HS-27A (cell line): ENCODE data around the gene TMEM266.

ENCODE experiments used
- DNase-seq: peaks from one replicate; pipeline ENCODE4 v3.0.0-alpha.2; 2012; ENCODE audit warnings: low read depth, missing footprints

The TMEM266 gene

DNA sequence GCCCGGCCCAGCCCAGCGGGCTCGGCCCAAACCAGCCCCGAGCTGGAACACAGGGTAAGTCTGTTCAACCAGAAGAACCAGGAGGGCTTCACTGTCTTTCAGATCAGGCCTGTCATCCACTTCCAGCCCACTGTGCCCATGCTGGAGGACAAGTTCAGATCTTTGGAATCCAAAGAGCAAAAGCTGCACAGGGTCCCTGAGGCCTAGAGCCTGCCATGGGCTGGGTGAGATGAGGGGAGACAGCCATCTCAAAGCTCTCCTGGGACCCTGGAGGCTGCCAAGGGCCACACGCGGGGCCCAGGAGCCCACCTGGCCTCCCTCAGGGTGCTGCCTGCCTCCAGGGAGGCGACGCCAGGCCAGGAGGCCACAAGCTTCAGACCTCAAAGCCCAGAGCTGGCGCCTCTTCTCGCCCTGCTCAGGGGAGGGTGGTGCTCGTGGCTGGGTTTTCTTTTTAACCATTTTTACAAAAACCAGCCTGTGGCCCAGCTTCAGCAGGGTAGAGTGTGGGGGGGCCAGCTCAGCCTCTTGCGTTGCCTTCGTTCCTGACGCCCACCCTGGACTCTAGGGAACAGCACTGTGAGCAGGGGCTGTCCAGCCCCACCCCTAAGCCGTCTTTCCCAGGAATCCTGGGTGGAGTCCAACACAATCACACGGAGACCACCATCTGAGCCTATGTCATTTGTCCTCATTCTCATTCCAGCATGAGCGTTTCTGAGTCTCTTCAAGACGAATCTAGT, 144.5 kb downstream of the TMEM266 start:
- no peak for DNase-seq

DNA sequence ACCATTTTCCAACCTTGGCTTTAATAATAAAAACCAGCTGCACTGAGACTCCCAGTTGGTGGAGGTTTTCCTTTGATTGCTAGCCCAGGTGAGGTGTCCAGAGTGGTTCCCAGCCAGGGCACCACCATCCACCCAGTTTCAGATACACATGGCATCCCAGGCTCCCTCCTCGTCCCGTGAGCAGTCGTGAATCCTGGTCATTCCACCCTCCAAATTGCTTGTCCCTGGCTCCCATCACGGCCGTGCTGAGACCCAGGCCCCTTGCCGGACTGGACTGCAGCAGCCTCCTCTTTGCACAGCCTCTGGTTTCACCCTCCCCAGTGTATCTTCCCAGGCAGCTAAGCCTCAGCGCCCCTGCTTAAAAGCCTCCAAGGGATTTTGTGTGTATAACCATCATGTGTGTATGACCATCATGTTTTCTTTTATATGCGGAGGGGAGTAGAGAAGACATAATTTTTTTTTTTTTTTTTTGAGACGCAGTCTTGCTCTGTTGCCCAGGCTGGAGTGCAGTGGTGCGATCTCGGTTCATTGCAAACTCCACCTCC, 145.2 kb downstream of the TMEM266 start:
- DNase-seq, result no peak

DNA sequence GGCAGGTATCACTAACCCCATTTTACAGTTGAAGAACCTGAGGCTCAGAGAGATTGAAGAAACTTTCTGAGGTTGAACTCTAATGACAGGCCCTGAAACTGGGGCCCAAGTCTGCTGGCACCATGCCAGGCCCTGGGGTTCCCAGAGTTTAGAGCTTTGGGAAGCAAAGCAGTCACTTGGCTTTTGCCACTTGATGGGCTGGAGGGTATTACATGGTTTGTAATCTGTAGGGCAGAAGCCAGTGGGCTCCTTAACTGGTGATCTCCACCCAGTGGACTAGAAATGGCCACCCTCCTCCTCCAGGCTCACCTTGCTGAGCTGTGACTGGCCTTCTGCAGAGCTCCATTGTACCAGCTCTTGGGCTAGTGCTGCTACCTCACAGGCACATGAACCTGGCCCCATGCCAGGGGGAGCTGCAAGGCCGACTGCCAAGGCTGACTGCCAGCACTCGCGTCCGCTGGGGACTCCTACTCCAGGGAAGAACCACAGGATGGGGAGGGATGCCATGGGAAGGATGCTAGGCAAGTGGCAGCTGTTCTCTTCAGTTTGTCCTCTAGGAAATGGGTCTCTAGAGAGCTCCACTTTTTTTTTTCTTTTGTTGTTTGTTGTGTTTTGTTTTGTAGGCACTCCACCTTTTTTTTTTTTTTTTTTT, 146.7 kb downstream of the TMEM266 start:
- DNase-seq, result no peak

DNA sequence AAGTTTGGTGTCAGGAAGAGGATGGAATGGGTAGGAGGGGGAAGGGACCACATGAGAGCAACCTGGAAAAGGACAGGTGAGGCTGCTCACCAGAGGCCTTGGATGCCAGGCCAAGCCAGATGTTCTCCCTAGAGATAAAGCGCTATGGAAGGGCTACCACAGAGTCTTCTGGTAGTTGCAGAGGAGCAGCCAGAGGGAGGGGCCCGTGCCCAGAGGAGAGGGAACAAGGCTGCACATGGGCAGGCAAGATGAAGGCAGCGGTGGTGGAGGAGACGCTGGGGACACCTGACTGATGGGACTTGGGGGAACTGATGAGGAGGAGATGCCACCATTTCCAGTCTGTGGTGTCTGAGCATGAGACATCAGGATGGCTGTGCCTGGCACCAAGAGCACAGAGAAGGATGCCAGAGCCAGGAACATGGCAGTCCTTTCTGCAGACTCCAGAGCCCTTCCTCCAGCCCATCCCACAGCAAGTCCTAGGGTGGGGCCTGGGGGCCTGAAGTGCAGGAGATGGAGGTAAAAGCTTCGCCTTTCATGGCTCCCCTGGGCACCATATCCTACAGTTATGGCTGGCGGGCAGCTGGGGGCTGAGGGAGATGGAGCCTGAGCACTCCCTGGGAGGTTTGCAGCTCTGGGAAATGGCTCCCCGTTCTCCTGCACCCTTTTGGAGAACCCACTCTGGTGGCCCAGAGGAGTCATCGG, 148.4 kb downstream of the TMEM266 start:
- no peak for DNase-seq

DNA sequence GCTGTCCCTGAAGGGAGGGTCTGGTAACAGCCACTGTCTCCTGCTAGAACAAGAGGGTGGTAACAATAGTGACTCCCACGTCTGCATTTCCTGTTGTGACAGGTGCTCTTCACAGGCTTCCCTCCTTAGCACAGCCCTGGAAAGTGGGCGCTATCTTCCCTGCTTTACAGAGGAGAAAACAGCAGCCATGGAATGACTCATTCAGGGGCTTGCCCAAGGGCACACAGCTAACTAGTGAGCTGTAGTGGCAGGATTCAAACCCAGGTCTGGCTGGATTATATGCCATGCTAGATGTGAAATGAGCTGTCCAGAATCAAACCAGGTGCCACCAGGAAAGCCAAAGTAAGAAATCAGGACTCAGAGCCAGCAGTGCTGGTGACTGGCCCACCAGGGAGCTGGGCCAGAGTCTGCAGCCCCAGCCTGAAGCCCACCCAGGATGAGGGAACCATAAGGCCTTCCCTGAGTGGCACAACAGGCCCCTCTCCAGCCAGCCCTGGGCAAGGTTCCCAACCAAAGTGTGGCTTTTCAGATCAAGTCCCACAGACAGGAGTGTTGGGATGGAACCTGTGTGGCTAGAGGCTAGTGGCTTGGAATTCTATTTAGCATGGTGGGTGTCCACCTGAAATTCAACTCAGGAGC, 149.1 kb downstream of the TMEM266 start:
- DNase-seq, result no peak

DNA sequence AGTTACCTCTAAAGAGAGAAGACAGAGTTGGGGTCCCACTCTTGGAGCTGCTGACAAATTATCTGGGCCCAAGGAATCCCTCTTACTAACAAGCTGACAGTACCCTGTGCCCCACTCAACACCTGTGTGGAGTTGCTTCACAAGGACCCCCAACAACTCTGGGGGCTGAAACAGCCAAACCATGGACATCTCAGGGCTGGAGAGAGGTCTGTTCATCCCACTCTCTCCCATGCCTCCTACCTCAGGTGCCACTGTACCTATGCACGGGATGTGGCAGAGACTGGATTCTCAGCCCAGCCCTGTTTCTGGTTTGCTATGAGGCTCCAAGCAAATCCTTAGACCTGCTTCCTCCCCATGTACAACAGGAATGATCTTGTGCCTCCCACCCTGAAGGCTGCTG, 149.7 kb downstream of the TMEM266 start:
- no peak for DNase-seq

DNA sequence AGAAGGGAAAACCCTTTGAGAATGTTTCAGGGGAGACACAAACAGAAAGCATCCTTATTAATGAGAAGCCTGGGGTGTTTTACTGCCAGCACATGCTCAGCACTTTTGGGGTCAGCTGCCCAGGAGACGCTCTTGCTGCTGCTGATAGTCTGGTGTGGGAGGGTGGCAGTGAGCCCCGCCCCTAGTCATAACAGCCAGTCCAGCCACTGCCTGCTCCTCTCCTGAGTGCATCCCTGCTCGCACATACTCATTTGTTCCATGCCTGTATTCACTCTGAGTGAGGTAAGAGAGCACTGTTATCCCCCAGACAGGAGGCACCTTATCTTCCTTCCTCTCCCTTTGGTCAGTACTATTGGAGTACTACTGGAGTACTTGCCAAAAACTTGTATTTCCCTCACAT, 150.2 kb downstream of the TMEM266 start:
- DNase-seq, result no peak

DNA sequence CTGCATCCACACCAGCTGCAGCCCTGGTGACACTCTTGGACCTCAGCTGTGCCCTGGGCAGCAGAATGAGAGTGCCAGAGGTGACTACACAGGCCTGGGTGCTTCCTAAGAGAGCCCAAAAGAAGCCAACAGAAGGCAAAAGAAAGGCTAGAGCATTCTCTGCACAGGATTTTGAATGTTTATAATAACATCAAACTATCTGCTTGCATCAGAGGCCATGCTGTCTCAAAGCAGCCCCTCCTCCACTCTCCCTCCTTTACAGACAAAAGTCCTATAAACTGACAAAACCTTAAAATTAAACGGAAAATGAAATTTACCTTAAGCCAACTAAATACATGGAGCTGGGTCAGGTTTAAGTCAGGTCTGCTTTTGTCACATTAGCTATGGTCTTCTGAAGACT, 155.8 kb downstream of the TMEM266 start:
- no peak for DNase-seq

DNA sequence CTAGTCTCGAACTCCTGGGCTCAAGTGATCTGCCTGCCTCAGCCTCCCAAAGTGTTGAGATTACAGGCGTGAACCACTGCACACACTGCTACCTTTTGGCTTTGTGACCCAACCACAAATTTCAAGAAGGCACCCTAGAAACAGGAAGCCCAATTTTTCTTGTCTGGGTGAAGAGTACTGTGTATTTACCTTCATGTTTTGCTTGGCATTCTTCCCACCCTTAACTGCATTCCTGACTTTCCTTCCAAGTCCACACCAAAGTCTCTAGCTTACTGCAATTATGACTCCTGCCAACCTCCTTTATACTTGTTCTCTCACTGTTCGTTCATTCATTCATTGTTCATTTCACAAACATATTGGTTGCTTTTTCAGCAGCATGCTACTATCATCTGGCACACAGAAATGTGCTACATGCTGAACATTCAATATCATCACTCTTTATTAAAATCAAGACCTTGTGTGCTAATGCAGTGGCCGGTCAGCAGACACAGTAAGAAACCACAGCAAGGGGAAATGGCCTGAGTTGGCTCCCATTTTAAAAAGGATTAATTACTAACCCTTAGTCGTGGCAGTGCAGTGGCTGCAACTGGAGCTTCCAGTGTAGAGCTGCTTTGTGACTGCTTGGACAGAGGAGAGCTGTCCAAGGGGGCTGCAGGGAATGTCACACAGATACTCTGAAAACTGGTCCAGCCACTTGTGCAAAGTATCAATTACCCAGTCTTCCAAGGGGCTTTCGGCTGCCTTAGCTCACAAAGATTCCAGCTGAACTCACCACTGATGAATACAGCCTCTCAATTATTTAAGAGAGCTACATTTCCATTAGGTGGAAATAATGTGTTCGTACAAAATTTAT, 157.5 kb downstream of the TMEM266 start:
- no peak for DNase-seq

DNA sequence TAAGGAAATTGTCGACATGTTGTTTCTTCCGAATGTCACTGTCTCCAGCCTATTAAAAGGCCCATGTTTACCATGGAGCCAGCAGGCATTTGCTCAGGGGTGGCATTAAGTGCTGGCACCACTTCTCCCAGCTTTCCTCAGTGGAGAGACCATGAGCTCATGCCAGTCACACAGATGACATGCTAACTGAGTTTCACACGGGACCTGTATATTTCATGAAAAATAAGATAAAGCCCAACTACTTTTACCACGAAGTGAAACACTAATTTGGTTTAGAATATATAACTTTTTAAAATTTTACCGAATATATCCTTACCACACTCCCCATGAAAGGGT, 158.1 kb downstream of the TMEM266 start:
- no peak for DNase-seq

DNA sequence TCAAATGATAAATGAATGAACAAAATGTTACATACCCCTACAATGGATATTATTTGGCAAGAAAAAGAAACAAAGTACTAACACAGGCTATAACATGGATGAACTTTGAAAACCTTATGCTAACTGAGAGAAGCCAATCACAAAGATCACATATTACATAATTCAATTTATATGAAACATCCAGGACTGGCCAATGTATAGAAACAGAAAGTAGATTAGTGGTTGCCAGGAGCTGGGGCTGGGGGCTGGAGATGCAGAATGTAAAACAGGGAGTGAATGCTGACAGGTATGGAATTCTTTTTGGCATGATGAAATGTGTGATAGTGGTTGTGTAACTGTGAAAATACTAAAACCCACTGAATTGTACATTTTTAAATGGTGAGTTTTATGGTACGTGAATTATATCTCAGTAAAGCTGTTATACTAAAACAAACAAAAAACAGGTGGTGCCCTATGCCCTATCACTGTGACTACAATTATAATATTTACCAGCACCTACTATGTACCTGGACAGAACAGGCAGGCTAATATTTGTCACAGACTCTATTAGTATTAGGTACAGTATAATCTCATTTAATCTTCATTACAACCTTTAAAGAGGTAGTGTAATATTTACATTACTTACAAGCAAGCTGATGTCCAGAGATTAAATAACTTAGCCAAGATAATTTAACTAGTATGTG, 161.4 kb downstream of the TMEM266 start:
- no peak for DNase-seq

DNA sequence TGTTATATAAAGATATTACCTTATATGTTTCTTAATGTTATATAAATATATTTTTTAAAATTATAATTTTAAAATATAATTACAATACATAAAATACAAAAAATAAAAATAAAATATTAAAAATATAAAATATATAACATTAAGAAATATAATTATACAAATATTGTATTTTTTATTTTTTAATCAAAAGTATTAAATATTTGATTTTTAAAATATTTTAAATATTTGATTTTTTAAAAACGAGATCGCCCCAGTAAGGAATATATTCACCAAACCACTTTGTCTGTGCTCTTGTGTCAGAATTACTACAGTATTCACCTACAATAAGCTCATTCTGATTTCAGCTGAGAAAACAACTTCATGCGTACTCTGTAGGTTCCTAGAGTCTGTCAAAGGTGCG, 162.4 kb downstream of the TMEM266 start:
- DNase-seq, result no peak

DNA sequence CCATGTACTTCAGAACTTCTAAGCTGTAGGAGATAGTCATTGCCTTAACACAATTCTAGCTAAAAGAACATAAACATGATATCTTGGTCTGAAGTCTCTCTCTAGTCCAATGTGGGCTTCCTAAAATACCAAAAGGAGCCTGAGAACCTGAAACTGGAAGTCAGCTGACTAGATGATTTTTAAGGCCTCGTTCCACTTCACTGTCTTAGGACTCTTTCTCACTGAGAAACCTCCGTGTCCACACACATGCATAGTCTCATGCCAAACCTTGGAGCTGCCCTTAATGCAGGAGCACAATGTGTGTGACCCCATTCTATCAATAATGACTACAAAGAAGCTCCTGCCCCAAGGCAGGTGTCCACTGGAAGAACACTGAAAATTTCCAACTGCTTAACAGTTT, 163.7 kb downstream of the TMEM266 start:
- DNase-seq, result no peak

DNA sequence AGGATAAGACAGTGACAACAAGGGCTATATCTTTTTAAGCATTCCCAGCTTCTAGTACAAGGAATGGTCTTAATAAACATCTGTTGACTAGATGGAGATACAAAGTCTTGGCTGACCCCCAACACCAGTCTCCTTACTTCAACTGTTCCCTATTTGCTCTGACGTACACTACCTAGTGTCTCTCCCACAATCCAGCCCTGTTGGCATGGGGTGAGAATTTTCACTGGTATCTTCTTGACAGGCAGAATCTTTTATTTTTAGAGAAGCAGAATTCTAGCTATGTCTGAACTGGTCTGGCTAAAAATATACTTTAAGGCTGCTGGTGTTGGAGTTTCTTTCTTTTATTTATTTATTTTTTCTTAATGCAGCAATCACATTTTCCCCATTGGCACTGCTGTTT, 169.5 kb downstream of the TMEM266 start:
- DNase-seq, result no peak

DNA sequence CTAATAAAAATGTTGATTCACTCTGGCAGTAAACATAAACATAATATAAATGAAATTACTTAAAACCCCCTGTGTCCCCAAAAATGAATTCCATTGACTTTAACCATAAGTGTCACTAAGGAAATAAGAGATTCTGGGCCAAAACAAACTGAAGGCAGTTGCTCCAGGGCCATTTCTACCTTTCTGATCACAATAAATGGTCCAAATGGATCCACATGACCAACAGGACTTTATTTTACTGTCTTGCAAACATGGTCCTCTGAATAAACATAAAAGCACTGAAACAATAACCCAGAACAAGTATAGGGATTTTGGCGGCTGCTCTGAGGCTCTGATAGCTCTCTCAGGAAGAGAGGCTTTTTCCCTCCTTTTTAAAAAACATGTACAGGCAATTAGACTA, 174.1 kb downstream of the TMEM266 start:
- DNase-seq, result no peak

DNA sequence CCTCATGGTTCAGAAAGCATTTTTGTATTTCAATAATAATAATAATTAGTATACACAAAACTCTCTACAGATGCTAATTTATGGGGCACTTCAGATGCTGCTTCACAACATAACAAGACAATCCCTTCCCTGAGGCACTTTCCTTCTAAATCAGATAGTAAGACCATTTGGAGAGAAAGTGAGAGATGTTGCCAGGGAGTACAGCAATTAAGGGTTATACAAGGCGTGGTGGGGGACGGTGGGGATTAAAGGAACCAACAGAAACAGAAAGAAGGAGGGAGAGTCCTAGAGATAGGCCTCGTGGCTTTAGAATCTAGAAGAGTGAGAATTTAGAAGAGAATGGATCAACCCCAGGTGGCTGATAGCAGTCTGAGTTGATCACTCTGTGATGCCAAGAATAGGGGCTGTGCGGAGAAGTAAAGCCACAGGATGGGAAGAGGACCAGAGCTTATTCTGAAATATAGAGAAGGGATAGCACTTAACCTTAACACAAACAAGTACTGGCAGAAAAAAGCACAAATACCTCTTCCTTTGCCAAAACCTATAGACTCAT, 174.6 kb downstream of the TMEM266 start:
- DNase-seq, result no peak

DNA sequence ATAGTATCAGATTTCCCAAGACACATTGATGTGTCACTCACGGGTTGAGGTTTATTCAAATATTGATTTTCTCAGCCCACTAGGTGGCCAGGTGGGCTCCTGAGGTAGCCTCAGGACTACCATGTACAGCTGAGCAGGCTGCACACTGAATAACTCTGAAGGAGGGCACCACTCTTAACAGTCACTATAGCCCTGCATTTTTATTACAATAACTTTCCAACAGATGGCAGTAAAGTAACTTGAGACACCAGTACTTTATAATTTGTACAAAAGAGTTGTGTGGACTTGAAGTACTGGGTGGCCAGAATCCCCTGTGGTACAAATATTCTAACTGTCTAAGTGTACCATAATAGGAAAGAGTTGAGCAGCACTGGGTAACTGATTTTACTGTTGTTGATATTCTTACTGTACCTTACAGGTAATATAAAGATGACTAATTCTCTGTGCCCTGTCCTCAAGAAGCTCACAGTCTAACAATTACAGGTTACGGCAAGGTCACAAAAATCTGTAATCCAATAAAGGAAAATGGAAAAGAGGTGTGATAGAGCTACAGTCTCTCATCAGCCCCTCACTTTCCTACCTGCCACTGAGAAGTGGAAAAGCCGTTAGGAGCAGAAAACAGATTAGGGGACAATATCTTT, 175.5 kb downstream of the TMEM266 start:
- peak; percentile 22 for DNase-seq

DNA sequence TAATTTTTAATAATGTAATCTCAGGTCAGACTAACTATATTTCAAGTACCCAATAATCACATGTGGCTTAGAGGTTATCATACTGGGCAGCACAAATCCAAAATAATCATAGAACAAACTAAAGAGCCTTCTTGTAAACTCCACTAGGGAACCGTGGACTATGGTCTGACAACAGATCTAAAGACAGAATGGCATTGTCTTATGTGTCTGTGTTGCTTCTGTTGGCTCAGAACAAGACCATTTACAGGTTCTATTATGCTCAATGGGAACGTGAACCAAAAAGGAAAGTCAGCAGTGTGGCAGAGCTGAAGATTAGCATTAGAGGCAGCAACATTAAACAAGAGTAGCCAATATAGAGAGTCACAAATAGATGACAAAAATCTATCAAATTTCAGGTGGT, 176.6 kb downstream of the TMEM266 start:
- DNase-seq, result no peak

DNA sequence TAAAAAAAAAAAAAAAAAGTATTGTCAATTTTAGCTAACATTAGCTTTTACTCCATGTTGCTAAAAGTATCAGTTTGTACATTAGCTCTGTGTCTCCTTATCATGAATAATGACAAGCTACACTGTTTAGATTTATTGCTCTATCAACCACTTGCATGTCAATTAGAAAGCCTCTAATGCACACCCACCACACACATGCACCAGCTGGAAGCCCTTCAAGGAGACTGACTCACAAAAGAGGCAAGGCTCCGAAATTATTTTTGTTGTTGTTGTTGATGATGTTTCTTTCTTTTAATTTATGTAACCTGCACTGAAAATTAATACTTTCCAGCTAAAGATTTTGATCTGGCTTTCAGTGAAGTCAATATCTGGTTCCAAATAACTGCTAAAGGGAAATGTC, 180.0 kb downstream of the TMEM266 start:
- no peak for DNase-seq

DNA sequence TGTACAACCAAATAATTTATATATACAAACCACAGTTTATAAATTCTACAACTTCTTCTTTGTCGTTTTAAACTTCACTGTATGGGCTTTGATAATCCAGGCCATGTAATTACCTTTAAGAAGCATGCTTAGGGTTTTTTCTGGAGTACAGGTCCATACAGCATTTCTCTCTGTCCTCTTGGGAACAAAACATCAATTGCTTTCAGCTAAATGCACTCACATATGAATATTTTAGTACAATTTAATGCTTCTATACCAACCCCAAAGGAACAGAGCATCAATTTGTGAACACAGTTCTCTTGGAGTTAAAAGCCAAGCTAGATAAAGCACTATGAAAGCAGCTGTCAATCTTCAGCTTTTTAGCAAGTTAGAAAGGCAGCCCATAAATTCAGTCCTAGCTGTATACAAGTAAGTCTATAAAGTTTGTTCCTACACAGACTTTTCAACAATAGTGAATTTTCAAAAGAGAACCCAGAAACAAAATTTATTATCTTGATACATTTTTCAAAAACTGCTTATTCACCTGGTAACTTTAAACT, 185.4 kb downstream of the TMEM266 start:
- DNase-seq, result no peak
